NCI-H524 treated with DMSO at 0.1 percent for 48 hours (cell line): ENCODE measurements around the gene CTNS.
A peak's percentile ranks its signal among the peaks of the same experiment; 100 is the strongest.

Experiments
- DNase-seq: peaks from one replicate; lab custom pipeline; 2025; lab: John Stamatoyannopoulos, UW

CTNS gene

DNA sequence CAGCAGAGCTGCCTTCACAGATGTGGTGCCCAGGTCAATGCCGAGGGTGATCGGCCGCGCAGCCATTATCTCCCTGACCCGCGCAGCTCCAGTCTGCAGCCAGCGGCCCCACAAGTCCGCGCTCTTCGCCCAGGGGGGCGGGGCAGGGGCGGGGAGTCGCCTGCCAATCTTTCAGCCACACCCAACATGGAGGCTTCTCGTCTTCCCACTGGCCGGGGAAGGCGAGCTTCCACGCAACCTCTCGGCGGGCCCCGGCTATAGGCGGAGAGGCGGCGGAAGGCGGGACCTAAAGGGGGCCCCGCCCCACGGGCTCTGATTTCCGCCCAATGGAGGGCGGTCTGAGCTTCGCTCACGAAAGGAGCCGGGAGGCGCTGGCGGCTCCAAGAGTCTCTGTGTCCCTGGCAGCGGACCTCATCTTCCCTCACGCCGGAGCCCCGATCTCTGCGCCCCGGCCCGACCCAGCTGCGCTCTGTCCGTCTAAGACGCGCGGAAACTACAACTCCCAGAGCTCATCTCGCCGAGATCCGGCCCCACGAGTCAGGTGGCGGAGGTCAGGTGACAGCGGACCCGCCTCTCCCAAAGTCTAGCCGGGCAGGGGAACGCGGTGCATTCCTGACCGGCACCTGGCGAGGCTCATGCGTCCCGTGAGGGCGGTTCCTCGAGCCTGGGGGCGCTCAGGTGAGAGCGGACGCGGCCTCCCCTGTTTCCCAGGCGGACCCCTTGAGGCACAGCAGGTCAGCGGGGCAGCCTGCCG is at the start of gene CTNS, which contains the start of gene SHPK:
Gene CTNS (plus strand): TSS at position 607 of the 754 bp plus-strand sequence. CDS start 3,447 bp downstream, outside the sequence.
Gene SHPK (minus strand): TSS at position 97 of the 754 bp plus-strand sequence. CDS start 31 bp downstream, at position 66.
- peak; percentile 29 for DNase-seq

- DNase-seq, result no peak
These were observed 46.8 kb upstream of the CTNS start for GRCh38 chr17:3589784-3590183.

GRCh38 chr17:3590231-3590630 is 46.3 kb upstream of the CTNS start:
- DNase-seq, result no peak

DNA sequence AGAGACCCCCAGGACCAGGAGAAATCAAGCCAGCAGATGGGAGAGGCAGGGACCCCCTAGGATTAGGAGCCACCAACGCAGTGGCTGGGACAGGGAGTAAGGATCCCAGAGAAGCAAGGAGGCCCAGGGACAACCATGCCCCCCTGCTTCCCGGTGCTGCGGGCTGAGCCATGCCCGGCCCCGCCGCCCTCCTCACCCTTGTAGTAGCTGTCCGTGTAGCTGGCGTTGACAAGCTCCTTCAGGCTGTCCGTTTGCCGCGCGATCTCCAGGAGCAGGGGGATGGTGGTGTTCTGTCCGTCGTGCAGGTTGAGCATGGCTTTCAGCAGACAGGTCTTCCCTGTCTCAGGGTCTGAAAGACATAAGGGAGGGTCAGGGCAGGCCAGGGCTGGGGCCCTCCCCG is 45.8 kb upstream of the CTNS start:
- DNase-seq, result no peak

DNA sequence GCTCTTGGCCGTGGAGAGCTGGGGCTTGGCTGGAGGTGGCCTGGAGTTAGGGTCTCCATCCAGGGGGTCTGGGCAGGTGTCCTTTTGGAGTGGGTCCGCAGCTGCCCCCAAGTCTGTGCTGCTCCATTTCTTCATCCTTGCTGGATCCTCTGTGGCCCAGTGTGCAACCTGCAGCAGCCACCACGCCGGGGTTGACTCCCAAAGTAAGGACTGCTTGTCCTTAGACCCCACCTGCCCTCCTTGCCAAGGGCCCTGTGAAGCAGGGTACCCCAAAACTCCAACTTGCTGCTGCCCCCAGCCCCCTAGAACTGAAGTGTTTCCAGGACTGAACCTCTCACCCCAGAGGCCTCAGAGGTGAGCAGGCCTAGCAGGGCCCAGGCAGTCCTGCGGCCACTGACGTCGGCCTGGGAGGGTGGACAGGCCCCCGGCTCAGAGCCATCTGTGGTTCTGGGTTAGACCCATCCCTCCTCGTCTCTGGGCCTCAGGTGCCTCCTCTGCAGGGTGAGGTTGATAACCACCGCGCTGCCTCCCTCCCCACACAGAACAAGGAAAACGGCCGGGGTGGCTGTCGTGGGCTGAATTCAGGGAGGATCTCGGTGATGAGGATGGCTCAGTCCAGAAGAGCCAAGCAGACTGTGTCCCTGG is 44.2 kb upstream of the CTNS start:
- no peak for DNase-seq

DNA sequence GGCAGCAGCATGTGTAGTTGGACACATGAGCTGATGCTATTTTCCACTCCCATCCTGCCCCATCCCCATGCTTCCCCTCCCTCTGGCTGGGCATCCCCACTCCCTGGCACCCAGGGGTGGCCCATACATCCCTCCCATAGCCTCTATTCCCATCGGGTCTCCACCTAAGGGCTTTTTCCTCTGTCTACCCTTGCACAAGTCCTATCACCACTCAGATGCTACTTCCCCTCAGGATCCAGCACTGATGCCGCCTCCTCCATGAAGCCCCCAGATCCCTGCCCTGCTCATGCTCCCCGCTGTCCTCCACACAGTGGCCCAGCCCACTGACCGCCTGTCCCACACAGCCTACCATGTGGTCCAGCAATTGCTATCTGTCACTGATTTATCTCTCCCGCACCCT is 43.2 kb upstream of the CTNS start:
- DNase-seq, result no peak

GRCh38 chr17:3594051-3594800 is 42.3 kb upstream of the CTNS start:
- no peak for DNase-seq

DNA sequence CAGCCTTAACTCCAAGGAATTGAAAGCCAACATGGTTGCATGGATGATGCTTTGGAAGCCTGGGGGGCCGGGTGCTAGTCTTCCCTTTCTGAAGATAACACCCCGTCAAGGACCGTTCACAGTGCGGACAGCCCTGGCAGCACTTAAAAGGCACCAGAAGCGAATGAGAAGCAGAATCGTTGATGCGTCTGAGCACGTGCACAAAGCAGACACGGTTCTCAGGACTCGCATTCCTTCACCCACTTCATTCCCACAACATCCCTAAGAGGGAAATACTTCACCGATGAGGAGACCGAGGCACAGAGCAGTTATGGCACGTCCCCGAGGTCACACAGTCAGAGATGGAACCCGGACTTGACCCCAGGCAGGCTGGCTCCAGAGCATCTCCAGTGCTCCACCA is 41.6 kb upstream of the CTNS start:
- DNase-seq, result no peak

- DNase-seq, result no peak
These were observed 39.6 kb upstream of the CTNS start for GRCh38 chr17:3596804-3597464.

DNA sequence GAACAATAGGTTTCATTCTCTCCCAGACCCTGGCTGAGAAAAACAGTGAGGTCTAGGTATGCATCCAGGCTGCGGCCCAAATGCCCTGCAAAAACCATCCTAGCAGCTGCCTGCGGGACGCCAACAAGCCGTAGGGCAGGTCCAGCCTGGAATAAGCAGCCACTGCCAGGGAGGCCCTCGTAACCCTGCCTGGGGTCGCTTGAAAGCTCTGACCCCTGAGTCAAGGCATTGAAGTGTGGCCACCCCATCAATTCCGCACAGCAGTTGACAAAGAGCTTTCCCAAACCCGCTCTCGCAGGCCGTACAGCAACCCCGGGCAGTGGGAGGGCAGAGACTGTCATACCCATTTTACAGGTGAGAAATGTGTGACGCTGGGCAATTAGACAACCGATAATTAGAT is 38.5 kb upstream of the CTNS start:
- DNase-seq, result no peak

DNA sequence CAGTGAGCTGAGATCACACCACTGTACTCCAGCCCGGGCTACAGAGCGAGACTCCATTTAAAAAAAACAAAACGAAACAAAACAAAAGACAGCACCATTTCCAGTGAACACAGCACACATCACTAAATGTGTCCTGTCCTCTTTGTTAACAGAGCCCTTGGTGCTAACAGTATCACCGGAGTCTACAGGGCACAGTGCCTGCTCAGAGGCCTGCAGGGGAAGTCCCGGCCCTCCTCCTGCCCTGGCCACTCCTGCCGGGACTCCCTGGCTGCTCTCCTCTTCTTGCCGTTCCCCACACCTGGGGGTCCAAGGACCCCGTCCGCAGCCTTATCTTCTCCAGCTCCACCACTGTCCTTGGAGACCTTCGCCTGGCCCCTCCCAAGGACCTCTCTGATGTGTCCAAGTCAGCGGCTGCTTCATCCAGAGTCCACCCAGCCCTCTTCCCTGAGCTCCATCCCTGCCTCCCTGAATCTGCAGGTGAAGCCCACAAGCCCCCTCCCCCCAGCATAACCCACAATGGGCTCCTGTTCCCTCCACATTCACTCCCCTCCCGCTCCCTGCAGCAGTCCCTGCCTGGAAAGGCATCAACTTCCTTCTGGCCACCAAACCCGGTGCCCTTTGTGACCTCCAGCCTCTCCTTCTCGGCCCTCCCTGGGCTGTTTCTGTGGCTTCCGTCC is 35.9 kb upstream of the CTNS start:
- no peak for DNase-seq

DNA sequence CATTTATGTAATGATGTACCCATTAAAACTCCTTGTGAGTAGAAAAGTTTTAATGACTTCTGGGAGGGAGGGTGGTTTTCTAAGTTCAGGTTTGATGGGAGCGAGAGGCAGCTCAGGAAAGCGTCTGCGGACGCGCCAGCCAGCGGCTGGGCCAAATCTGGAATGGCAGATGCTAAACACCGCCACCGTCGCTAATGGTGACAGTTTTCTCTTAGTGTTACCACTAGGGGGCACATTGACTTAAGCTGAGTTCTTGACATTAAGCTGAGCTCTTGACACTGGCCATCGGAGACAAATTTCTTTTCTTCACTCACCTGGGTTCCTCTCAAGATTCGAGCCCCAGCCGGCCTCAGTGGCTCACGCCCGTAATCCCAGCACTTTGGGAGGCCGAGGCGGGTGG is 34.1 kb upstream of the CTNS start:
- DNase-seq, result no peak

DNA sequence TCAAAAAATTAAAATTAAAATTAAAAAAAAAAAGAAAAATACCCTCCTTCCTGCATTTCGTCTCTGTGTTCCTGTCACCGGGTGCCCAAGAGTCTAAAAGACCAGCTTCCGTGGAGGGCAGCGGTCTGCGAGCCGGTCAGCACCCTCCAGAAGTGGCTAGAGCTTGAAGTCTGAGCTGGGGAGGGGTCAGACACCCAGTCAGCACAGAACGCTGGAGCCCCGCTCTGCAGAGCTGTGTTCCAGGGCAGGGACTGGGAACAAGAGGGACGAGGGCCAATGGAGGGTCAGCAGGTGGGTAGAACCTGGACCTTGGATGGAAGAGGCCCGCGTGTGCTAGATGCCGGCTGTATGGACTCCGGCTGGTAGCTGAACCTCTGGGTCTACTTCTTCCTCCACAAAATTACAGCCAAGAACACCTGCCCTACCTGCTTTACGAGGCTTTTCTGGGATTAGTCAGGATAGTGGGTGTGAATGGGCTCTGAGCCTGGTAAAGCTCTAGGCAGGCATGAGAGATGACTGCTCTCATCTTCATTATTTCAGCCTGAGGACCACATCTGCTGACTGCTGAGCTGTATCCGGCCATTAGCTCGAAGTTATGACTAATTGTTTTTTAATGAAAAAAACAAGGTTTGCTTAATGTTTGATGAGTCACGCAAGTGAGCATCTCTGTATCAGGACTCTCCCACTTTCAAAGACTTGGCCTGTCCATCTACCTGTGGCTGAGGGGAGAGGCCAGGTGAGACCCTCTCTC is 33.3 kb upstream of the CTNS start:
- DNase-seq, result no peak

- no peak for DNase-seq
These were observed 32.7 kb upstream of the CTNS start for GRCh38 chr17:3603870-3604259.

GRCh38 chr17:3609689-3610088 is 26.9 kb upstream of the CTNS start:
- DNase-seq, result no peak

DNA sequence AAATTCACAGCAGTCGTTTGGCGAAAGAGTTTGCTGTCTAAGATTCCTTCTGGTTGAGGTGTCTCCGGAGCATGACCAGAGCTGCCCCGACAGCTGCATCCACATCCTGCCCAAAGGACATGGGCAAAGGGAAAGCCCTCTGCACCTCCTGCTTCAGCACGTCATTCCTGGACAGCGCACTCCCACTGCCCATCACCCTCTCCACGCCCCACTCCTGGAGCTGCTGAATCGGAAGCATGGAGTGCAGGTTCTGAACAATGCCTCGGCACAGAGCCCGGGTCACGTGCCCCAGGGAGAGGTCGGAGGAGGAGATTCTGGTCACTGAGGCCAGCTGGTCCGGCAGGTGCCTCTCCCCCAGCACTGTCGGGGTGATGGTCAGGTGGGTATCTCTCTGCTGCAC is 26.0 kb upstream of the CTNS start:
- DNase-seq, result no peak

- no peak for DNase-seq
These were observed 23.4 kb upstream of the CTNS start for GRCh38 chr17:3613124-3613523.

DNA sequence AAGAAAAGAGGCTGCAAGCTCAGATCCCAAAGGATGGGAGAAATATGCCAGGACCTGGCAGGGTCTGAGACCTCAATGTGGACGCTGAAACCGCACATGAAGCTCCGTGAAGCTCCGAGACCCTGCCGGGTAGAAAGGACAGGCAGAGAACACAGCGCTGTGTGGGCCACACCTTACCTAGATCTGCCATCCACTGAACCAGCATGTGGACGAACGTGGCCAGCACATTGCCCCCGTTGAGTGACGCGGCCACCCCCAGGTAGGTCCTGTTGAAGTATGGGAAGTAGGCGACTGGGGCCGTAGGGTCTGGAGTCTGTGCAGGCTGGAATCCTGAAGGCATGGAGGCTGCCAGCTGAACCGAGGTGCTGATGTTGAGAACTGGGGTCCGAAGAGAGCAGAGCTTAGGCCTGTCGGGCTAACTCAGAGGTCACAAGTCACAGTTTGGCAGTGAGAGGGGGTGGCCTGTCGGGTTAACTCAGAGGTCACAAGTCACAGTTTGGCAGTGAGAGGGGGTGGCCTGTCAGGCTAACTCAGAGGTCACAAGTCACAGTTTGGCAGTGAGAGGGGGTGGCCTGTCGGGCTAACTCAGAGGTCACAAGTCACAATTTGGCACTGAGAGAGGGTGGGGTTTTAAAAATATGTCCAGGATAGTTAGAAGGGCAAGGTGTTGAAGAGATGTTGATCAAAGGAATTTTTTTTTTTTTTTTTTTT is 21.2 kb upstream of the CTNS start:
- no peak for DNase-seq

DNA sequence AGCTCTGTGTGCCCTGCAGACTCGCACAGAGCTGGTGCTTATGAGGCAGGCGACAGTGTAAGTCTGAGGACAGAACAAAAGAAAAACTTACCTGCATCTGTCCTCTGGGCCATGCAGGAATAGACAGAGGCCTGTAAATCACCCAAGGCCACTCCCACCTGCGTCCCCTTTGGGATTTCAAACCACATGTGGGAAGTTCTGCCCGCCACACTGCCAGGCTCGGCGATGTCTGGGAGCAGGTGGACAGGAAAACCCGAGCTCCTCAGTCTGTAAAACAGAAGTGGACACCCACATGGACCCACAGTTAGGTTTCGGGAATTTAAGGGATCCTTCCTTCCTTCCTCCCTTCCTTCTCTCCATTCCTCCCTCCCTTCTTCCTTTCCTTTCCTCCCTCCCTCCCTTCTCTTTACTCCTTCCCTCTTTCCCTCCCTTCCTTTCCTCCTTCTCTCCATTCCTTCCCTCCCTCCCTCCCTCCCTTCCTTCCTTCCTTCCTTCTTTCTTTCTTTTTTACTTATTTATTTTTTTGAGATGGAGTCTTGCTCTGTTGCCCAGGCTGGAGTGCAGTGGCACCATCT is 15.3 kb upstream of the CTNS start:
- no peak for DNase-seq

DNA sequence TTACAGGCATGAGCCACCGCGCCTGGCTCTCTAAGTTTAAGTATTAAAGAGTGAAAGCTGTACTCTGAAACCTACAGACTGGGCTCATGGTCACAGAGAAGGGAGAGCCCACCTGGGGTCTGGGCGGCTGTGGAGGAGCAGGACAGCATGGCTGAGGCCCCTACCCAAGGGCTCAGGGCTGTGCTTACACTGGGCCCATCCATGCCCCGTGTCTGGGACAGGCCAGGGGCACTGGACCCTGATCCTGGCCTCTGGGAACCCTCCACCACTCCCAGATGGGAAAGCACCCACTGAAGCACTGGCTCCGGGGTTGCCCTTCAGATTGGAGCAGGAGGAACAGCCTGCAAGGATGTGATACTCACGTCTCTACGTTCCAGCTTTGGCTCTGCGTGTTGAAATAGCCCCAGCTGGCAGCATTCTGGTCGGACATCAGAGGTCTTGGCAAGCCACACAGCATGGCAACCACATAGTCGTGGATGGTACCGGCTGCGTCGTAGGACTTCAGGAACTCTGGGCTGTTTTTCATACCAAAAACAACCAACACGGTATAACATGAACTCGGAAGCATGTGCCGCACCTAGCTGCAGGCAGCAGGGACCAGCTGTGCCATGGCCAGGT is 13.5 kb upstream of the CTNS start:
- no peak for DNase-seq
